ENCODE measurements around the gene GNGT1. TPM values are rescaled to one million over a fixed set of nuclear protein-coding genes. Genes with fewer than 3 reads are reported as not detected.

Gene GNGT1
- polyA plus RNA-seq: not detected
- long read RNA-seq, donor 1: 0 reads
- long read RNA-seq, donor 2: 0 reads
- long read RNA-seq, donor 3: 0 reads
- long read RNA-seq, donor 4: 0 reads
- long read RNA-seq, donor 5: 0 reads
- long read RNA-seq, donor 6: 0 reads
- long read RNA-seq, donor 7: 0 reads
- long read RNA-seq, donor 8: 0 reads
- long read RNA-seq, donor 9: 0 reads
- long read RNA-seq, donor 10: 0 reads
- long read RNA-seq, donor 11: 0 reads

DNA sequence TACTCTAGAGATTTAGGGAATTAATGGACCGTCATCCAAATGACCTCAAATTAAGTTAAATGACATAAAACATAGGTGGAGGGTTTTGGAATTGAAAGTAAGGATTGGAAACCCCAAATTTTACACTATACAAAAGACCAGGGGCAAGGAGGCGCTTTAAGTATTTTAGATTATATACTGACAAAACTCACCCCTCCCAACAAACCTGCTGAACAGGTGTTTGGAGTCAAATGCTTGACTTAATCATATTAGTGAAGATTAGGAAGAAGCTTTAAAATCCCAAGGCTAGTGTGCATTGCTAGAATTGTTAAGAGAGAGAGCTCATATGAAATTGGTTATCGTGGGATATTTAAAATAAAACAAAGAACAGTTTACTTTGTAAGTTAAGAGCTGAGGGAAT lies at the start of gene GNGT1:
TSS of gene GNGT1 (plus strand) at position 301 of the 400 bp plus-strand sequence. CDS start 180 bp downstream, outside the sequence.
- 100% methylated on average over 1 of the region's 3 CpGs for WGBS (ENCODE audit: insufficient coverage, low lambda C conversion rate)
- no peak within 1 kb of the TSS for H3K4me3 ChIP-seq (ENCODE audit: low read length)
- H3K36me3 ChIP-seq (ENCODE audit: control insufficient read depth, insufficient read depth, low read length): no peaks in the 10 kb centered on the region
- no peaks in the 10 kb centered on the region for H3K4me1 ChIP-seq (ENCODE audit: control insufficient read depth, insufficient read depth, low read length)
- no peak within 1 kb of the TSS for H3K27ac ChIP-seq (ENCODE audit: low read length)
- no peak for DNase-seq
- no peaks in the 10 kb centered on the region for H3K27me3 ChIP-seq (ENCODE audit: control insufficient read depth, insufficient read depth, low read length)
- no peaks in the 10 kb centered on the region for H3K9me3 ChIP-seq (ENCODE audit: control insufficient read depth, low read depth, low read length)

DNA sequence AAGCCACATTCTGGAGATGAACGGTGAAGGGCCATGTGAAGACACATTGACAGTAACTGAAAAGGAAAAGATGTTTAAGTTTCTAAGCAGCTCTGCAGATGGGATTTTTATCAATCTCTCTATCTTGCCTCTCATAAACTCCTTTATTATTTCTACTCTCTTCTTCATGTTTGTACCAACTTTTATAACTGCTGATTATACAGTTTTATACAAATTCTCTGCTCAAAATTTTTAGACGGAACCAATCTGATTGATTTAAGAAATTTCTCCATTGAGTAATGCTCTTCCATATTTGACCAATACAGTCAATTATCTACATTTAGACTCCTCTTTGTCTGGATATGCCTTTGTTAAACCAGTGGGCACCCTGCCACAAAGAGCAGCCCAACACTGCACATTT lies 47.5 kb upstream of the GNGT1 start:
- Histone ChIP-seq H3K27ac (ENCODE audit: low read length) (no peak overlapping the region), H3K27me3 (ENCODE audit: control insufficient read depth, insufficient read depth, low read length) (peaks cover 3% of the 10 kb centered on the region), H3K9me3 (ENCODE audit: control insufficient read depth, low read depth, low read length) (no peaks in the 10 kb centered on the region), H3K36me3 (ENCODE audit: control insufficient read depth, insufficient read depth, low read length) (no peaks in the 10 kb centered on the region), H3K4me3 (ENCODE audit: low read length) (no peak overlapping the region), H3K4me1 (ENCODE audit: control insufficient read depth, insufficient read depth, low read length) (no peaks in the 10 kb centered on the region)
- 100% methylated on average over 1 of the region's 2 CpGs for WGBS (ENCODE audit: insufficient coverage, low lambda C conversion rate)
- no peak for DNase-seq

DNA sequence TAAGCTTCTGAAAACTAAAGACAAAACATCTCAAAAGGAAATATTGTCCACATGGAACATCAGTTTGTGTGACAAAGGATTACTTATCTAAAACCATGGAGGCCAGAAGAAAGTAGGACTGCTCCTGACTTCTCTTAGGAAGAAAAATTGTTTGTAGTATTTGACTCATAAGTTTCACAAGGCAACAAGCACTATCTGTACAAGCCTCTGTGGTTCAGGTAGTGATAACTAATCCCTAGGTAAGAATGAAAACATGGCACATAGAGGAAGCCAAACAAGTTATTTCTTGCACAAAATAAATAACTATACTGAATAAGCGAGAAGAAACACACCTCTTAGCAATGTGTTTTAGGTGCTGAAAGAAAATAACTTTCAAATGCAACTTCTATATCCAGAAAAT lies 46.1 kb upstream of the GNGT1 start:
- no peak for DNase-seq
- no peak overlapping the region for H3K27ac ChIP-seq (ENCODE audit: low read length)
- H3K4me3 ChIP-seq (ENCODE audit: low read length): no peak overlapping the region
- H3K27me3 ChIP-seq (ENCODE audit: control insufficient read depth, insufficient read depth, low read length): peaks cover 3% of the 10 kb centered on the region
- no peaks in the 10 kb centered on the region for H3K4me1 ChIP-seq (ENCODE audit: control insufficient read depth, insufficient read depth, low read length)
- no peaks in the 10 kb centered on the region for H3K36me3 ChIP-seq (ENCODE audit: control insufficient read depth, insufficient read depth, low read length)
- no peaks in the 10 kb centered on the region for H3K9me3 ChIP-seq (ENCODE audit: control insufficient read depth, low read depth, low read length)
- 86% methylated on average over 1 of the region's 1 CpG for WGBS (ENCODE audit: insufficient coverage, low lambda C conversion rate)

DNA sequence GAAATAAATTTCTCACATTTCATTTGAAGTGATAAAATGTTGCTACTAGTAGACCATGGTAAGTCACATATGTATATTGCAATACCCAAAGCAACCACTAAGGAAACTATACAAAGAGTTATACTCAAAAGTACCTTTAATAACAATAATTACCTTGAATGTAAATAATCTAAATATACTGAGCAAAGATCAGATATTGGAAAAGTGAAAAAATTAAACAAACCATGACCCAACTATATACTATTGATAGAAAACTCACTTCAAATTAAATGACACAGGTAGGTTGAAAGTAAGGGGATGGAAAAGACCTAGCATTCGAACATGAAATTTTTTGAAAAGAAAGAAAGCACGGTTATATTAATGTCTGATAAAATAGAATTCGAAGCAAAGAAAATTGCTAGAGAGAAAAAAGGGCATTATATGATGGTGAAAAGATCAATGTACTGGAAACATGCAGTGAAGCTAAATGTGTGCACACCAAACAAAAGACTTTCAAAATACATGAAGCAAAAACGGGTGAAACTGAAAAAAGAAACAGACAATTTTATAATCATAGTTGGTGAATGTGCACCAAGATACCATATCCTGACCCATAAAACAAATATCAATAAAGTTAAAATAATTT lies 44.9 kb upstream of the GNGT1 start:
- 95% methylated on average over 4 of the region's 4 CpGs for WGBS (ENCODE audit: insufficient coverage, low lambda C conversion rate)
- no peaks in the 10 kb centered on the region for H3K4me1 ChIP-seq (ENCODE audit: control insufficient read depth, insufficient read depth, low read length)
- H3K27ac ChIP-seq (ENCODE audit: low read length): no peak overlapping the region
- H3K27me3 ChIP-seq (ENCODE audit: control insufficient read depth, insufficient read depth, low read length): no peaks in the 10 kb centered on the region
- no peaks in the 10 kb centered on the region for H3K9me3 ChIP-seq (ENCODE audit: control insufficient read depth, low read depth, low read length)
- H3K4me3 ChIP-seq (ENCODE audit: low read length): no peak overlapping the region
- no peaks in the 10 kb centered on the region for H3K36me3 ChIP-seq (ENCODE audit: control insufficient read depth, insufficient read depth, low read length)
- DNase-seq: no peak

DNA sequence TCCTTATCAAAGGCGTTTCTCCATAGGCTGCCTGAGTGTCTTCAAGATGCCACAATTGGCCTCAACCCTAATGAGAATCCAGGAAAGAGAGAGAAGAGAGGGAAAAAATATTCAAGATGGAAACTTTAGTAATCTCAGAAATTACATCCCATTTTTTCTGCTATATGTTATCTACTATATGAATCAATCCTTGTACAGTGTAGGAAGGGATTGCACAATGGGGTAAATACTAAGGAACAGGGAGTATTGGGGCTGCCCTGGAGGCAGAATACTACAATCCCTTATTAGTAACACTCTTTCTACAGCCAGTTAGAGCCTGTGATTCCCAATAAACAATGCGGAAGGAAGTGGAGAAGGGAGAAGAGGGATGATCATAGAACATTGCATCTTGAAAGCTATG lies 43.7 kb upstream of the GNGT1 start:
- no peak overlapping the region for H3K4me3 ChIP-seq (ENCODE audit: low read length)
- no peak overlapping the region for H3K27ac ChIP-seq (ENCODE audit: low read length)
- no peaks in the 10 kb centered on the region for H3K27me3 ChIP-seq (ENCODE audit: control insufficient read depth, insufficient read depth, low read length)
- WGBS (ENCODE audit: insufficient coverage, low lambda C conversion rate): 100% methylated on average over 1 of the region's 2 CpGs
- no peaks in the 10 kb centered on the region for H3K9me3 ChIP-seq (ENCODE audit: control insufficient read depth, low read depth, low read length)
- peaks cover 3% of the 10 kb centered on the region for H3K4me1 ChIP-seq (ENCODE audit: control insufficient read depth, insufficient read depth, low read length)
- no peak for DNase-seq
- H3K36me3 ChIP-seq (ENCODE audit: control insufficient read depth, insufficient read depth, low read length): no peaks in the 10 kb centered on the region

DNA sequence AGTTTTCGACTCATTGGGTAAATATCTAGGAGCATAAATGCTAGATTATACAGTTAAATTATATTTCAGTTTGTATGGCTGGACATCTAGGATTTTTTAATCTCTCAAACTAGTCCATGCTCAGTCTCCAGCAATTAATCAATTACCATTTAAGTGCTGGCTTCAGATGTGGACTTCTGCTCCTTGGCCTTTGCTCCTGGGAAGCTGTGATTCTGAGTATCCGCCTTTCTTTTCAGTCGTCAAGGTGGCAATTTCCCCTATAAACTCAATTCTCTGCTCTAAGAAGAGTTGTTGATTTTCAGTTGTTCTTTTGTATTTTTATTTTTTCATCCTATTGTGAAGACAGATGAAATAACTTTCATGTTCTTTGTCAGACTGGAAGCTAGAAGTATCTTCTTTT lies 39.5 kb upstream of the GNGT1 start:
- DNase-seq: peak; percentile 23 to 62
- Histone ChIP-seq H3K27me3 (ENCODE audit: control insufficient read depth, insufficient read depth, low read length) (no peaks in the 10 kb centered on the region), H3K36me3 (ENCODE audit: control insufficient read depth, insufficient read depth, low read length) (no peaks in the 10 kb centered on the region), H3K27ac (ENCODE audit: low read length) (peak overlapping the region; percentile 32), H3K9me3 (ENCODE audit: control insufficient read depth, low read depth, low read length) (no peaks in the 10 kb centered on the region), H3K4me3 (ENCODE audit: low read length) (no peak overlapping the region), H3K4me1 (ENCODE audit: control insufficient read depth, insufficient read depth, low read length) (peaks cover 6% of the 10 kb centered on the region)
- 100% methylated on average over 1 of the region's 3 CpGs for WGBS (ENCODE audit: insufficient coverage, low lambda C conversion rate)

DNA sequence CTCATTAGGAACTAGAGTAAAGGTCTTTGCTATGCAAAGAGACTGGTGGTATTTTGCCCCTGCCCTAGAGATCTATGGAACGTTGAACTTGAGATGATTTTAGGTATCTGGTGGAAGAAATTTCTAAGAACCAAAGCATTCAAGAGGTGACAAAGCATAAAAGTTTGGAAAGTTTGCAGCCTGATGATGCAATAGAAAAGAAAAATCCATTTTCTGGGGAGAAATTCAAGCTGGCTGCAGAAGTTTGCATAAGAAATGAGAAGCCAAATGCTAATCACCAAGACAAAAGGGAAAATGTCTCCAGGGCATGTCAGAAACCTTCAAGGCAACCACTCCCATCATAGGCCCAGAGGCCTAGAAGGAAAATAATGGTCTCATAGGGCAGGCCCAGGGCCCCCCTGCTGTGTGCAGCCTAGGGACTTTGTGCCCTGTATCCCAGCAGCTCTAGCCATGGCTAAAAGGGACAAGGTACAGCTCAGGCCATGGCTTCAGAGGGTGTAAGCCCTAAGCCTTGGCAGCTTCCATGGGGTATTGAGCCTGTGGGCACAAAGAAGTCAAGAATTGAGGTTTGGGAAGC lies 32.3 kb upstream of the GNGT1 start:
- Histone ChIP-seq H3K4me3 (ENCODE audit: low read length) (no peak overlapping the region), H3K27ac (ENCODE audit: low read length) (no peak overlapping the region), H3K27me3 (ENCODE audit: control insufficient read depth, insufficient read depth, low read length) (no peaks in the 10 kb centered on the region), H3K9me3 (ENCODE audit: control insufficient read depth, low read depth, low read length) (no peaks in the 10 kb centered on the region), H3K4me1 (ENCODE audit: control insufficient read depth, insufficient read depth, low read length) (no peaks in the 10 kb centered on the region), H3K36me3 (ENCODE audit: control insufficient read depth, insufficient read depth, low read length) (no peaks in the 10 kb centered on the region)
- no peak for DNase-seq
- 40% methylated on average over 1 of the region's 1 CpG for WGBS (ENCODE audit: insufficient coverage, low lambda C conversion rate)

DNA sequence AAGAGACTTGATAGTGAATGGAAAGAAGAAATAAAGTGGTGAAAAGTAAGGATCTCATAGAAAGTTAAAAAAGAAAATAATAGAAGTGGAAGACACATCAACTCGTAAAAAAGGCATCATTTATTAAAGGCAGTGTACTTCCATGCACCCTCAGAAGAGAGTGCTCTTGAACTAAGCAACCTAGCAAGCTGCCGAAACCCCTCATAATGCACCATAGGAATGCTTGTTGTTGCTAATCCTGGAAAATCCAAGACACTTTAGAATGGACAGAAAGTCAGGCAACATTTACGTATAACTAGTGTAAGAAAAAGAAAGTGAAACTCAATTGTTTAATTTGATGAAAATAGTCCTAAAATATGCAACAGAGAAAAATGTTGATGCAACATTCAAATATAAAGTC lies 28.6 kb upstream of the GNGT1 start:
- Histone ChIP-seq H3K27ac (ENCODE audit: low read length) (no peak overlapping the region), H3K27me3 (ENCODE audit: control insufficient read depth, insufficient read depth, low read length) (no peaks in the 10 kb centered on the region), H3K36me3 (ENCODE audit: control insufficient read depth, insufficient read depth, low read length) (no peaks in the 10 kb centered on the region), H3K4me1 (ENCODE audit: control insufficient read depth, insufficient read depth, low read length) (no peaks in the 10 kb centered on the region), H3K4me3 (ENCODE audit: low read length) (no peak overlapping the region), H3K9me3 (ENCODE audit: control insufficient read depth, low read depth, low read length) (no peaks in the 10 kb centered on the region)
- no peak for DNase-seq
- 100% methylated on average over 1 of the region's 3 CpGs for WGBS (ENCODE audit: insufficient coverage, low lambda C conversion rate)

DNA sequence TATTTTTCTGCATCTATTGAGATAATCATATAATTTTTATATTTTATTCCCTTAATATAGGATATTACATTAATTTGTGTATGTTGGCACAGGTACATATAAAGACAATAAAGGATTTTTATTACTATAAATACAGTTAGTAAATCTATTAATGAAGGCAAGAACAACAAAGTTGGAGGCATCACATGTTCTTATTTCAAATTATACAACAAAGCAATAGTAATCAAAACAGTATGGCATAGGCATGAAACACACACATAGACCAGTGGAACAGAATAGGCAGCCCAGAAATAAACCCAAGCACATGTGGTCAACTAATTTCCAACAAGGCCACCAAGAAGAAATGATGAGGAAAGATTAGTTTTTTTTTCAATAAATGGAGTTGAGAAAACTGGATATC lies 27.0 kb upstream of the GNGT1 start:
- H3K36me3 ChIP-seq (ENCODE audit: control insufficient read depth, insufficient read depth, low read length): no peaks in the 10 kb centered on the region
- H3K4me1 ChIP-seq (ENCODE audit: control insufficient read depth, insufficient read depth, low read length): no peaks in the 10 kb centered on the region
- no peak overlapping the region for H3K4me3 ChIP-seq (ENCODE audit: low read length)
- no peaks in the 10 kb centered on the region for H3K9me3 ChIP-seq (ENCODE audit: control insufficient read depth, low read depth, low read length)
- no peaks in the 10 kb centered on the region for H3K27me3 ChIP-seq (ENCODE audit: control insufficient read depth, insufficient read depth, low read length)
- no peak overlapping the region for H3K27ac ChIP-seq (ENCODE audit: low read length)
- no peak for DNase-seq

DNA sequence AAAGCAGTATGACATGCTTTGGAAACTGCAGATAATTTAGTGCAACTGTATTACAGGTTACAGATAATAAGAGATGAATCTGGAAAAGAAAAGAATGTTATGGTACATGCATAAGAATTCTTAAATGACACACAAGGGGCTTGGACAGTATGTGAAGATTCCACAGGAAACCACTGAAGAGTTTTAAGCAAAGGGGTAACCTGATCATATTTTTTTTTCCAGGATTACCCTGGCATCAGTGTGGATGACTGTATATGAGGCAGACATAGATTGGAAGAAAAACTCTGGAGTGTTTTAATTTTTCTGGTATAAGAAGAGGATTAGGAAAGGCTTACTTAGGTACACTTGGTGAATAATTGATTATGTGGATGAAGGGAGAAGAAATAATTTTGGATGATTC lies 23.9 kb upstream of the GNGT1 start:
- DNase-seq: no peak

More for the DNA sequence above, 23.9 kb upstream of the GNGT1 start:
- no peak overlapping the region for H3K27ac ChIP-seq (ENCODE audit: low read length)
- H3K36me3 ChIP-seq (ENCODE audit: control insufficient read depth, insufficient read depth, low read length): no peaks in the 10 kb centered on the region
- H3K27me3 ChIP-seq (ENCODE audit: control insufficient read depth, insufficient read depth, low read length): no peaks in the 10 kb centered on the region
- peaks cover 9% of the 10 kb centered on the region for H3K9me3 ChIP-seq (ENCODE audit: control insufficient read depth, low read depth, low read length)
- no peak overlapping the region for H3K4me3 ChIP-seq (ENCODE audit: low read length)
- no peaks in the 10 kb centered on the region for H3K4me1 ChIP-seq (ENCODE audit: control insufficient read depth, insufficient read depth, low read length)

All from large intestine (tissue), 12 donors.